K562 (cell line): ENCODE data around the gene ANK3. TPM values are rescaled to one million over a fixed set of nuclear protein-coding genes. Genes with fewer than 3 reads are reported as not detected.

Experiments
- RBM34 ChIP-seq: fragments of 200-400 bp; formaldehyde crosslinking; IDR thresholded peaks from 2 replicates; pipeline ENCODE4 v1.6.1; 2018; ENCODE audit warnings: low read length, borderline replicate concordance; ENCODE audit not compliant: insufficient read depth
- RBM39 ChIP-seq: fragments of 200-400 bp; formaldehyde crosslinking; optimal IDR thresholded peaks from 2 replicates; pipeline ENCODE3; 2018; ENCODE audit warnings: low read depth, low read length
- SIN3A ChIP-seq, 2 experiments: fragments of 150-350 bp in 1 of 2; IDR thresholded peaks; 2 replicates each; pipeline ENCODE4 v1.6.1; 2011 to 2016; ENCODE audit warnings: borderline replicate concordance in 2 of 2, low read depth in 2 of 2, low read length in 2 of 2, mild to moderate bottlenecking in 2 of 2, moderate library complexity in 2 of 2; ENCODE audit not compliant: control insufficient read depth in 1 of 2
- ZNF3 ChIP-seq: fragments of 250-450 bp; sonication (Bioruptor Pico); IDR thresholded peaks from 2 replicates; pipeline ENCODE4 v1.5.0; 2021; ENCODE audit warnings: mild to moderate bottlenecking, moderate library complexity
- ZZZ3 ChIP-seq: fragments of 450-650 bp; IDR thresholded peaks from 2 replicates; pipeline ENCODE4 v1.6.1; 2016; ENCODE audit warnings: antibody characterized with exemption, mild to moderate bottlenecking, moderate library complexity
- polyA plus RNA-seq, 8 experiments: library from polyadenylated mRNA; depleted of rRNA in 4 of 8; stranded (reverse) in 5 of 8; unstranded in 3 of 8; fragments of >200 nt; fragmentation: Nextera tagmentation in 2 of 8; fragmentation: Illumina TruSeq in 1 of 8; extraction: Ambion mirVana in 2 of 8; extraction: Trizol in 1 of 8; gene quantifications; 2 replicates each; pipeline versions ENCODE4 v1.2.1 to v1.2.3, GENCODE V29; 2011 to 2014; ENCODE audit warnings: inconsistent platforms in 1 of 8, missing spikeins in 1 of 8
- total RNA-seq, 7 experiments: library from RNA; depleted of rRNA in 6 of 7; stranded (reverse); fragments of >200 nt in 6 of 7; fragmentation: Illumina TruSeq in 2 of 7; extraction: Trizol in 2 of 7; gene quantifications; 2 replicates each; pipeline versions ENCODE4 v1.2.1 to v1.2.3, GENCODE V29; 2011 to 2021; ENCODE audit warnings: low replicate concordance in 1 of 7
- TF ChIP-seq, protein P1 (sequence below): sonication (generic); formaldehyde crosslinking; IDR thresholded peaks from 2 replicates; pipeline ENCODE4 v1.8.1; 2023; ENCODE audit warnings: missing genetic modification reagents, mild to moderate bottlenecking, borderline replicate concordance

Gene ANK3
- total and polyA plus RNA-seq, 9 of the 15 experiments (the other 6 are each of a cell fraction or from before 2014, with no cell fraction given), result 10.0 to 32.3 (median 17.9) TPM

DNA sequence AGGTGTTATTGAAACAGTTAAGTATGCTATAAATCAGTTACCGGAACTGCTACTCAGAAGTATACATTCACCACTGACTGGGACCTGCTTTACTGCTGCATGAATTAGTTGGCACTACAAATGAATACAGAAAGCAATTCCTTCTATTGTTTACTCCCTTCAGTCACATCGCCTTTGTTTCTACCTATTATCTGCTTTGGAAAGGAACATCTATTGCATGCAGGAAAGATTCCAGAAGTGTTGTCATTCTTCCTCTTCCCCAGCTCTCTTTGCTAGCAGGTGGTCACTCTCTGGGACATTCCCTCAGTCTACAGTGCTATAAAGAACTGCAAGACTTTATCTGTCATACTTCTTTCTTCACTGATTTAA, 131.3 kb downstream of the ANK3 start (continued):
- TF ChIP-seq, protein P1, sequence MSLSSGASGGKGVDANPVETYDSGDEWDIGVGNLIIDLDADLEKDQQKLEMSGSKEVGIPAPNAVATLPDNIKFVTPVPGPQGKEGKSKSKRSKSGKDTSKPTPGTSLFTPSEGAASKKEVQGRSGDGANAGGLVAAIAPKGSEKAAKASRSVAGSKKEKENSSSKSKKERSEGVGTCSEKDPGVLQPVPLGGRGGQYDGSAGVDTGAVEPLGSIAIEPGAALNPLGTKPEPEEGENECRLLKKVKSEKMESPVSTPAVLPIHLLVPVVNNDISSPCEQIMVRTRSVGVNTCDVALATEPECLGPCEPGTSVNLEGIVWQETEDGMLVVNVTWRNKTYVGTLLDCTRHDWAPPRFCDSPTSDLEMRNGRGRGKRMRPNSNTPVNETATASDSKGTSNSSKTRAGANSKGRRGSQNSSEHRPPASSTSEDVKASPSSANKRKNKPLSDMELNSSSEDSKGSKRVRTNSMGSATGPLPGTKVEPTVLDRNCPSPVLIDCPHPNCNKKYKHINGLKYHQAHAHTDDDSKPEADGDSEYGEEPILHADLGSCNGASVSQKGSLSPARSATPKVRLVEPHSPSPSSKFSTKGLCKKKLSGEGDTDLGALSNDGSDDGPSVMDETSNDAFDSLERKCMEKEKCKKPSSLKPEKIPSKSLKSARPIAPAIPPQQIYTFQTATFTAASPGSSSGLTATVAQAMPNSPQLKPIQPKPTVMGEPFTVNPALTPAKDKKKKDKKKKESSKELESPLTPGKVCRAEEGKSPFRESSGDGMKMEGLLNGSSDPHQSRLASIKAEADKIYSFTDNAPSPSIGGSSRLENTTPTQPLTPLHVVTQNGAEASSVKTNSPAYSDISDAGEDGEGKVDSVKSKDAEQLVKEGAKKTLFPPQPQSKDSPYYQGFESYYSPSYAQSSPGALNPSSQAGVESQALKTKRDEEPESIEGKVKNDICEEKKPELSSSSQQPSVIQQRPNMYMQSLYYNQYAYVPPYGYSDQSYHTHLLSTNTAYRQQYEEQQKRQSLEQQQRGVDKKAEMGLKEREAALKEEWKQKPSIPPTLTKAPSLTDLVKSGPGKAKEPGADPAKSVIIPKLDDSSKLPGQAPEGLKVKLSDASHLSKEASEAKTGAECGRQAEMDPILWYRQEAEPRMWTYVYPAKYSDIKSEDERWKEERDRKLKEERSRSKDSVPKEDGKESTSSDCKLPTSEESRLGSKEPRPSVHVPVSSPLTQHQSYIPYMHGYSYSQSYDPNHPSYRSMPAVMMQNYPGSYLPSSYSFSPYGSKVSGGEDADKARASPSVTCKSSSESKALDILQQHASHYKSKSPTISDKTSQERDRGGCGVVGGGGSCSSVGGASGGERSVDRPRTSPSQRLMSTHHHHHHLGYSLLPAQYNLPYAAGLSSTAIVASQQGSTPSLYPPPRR (CRISPR knock-in tag), result no peak
- TF ChIP-seq SIN3A (IDR thresholded peaks at IDR 0.05; ENCODE audit: borderline replicate concordance in 2 of 2, control insufficient read depth in 1 of 2, low read depth in 2 of 2, low read length in 2 of 2), result no peak
- no peak for TF ChIP-seq RBM34
- no peak for TF ChIP-seq ZZZ3
- TF ChIP-seq ZNF3 (CRISPR knock-in tag), result no peak
- TF ChIP-seq RBM39, result no peak
